MCF 10A (cell line): Measurements from ENCODE around the gene TMEM223. TPM values are rescaled to one million over a fixed set of nuclear protein-coding genes. Genes with fewer than 3 reads are reported as not detected.
A peak's percentile ranks its signal among the peaks of the same experiment; 100 is the strongest.
"Not testable (repeated sequence)": the region's sequence is repeated elsewhere in the genome, so short reads cannot be mapped to it uniquely, and the experiment has no call there.

Source experiments
- BruUV-seq: library from RNA; stranded (reverse); fragments of 400-500 nt; replicated peaks from 2 replicates; lab custom pipeline; 2021; lab: Mats Ljungman, UMichigan
- CTCF ChIA-PET: fragments of 300-600 bp; sonication (Branson Sonifier 250); formaldehyde crosslinking; extraction: SDS; loops from one replicate; lab custom pipeline; 2021; ENCODE audit warnings: antibody characterized with exemption, inconsistent platforms; lab: Yijun Ruan, JAX
- POLR2A ChIA-PET: fragments of 300-600, 350-650 bp; sonication (Branson Sonifier 250); formaldehyde crosslinking; extraction: SDS; loops from one replicate; lab custom pipeline; 2020; ENCODE audit warnings: antibody characterized with exemption, inconsistent platforms; lab: Yijun Ruan, JAX
- DNase-seq: peaks from one replicate; pipeline ENCODE4 v3.0.0-alpha.2; 2018; ENCODE audit not compliant: unreplicated experiment
- H3K27ac Mint-ChIP-seq: one replicate; pipeline ENCODE4 v1.8.0; 2022; ENCODE audit warnings: mild to moderate bottlenecking, low read depth, mixed read lengths; ENCODE audit not compliant: unreplicated experiment
- H3K27me3 Mint-ChIP-seq: one replicate; pipeline ENCODE4 v1.8.0; 2022; ENCODE audit warnings: mixed read lengths; ENCODE audit not compliant: insufficient read depth, unreplicated experiment
- H3K36me3 Mint-ChIP-seq: one replicate; pipeline ENCODE4 v1.8.0; 2022; ENCODE audit warnings: mild to moderate bottlenecking, moderate library complexity, mixed read lengths; ENCODE audit not compliant: insufficient read depth, unreplicated experiment
- H3K4me1 Mint-ChIP-seq: one replicate; pipeline ENCODE4 v1.8.0; 2022; ENCODE audit warnings: mixed read lengths; ENCODE audit not compliant: insufficient read depth, unreplicated experiment
- H3K4me3 Mint-ChIP-seq: one replicate; pipeline ENCODE4 v1.8.0; 2022; ENCODE audit warnings: mild to moderate bottlenecking, moderate library complexity, mixed read lengths; ENCODE audit not compliant: unreplicated experiment
- H3K9me3 Mint-ChIP-seq: one replicate; pipeline ENCODE4 v1.8.0; 2022; ENCODE audit warnings: mixed read lengths; ENCODE audit not compliant: unreplicated experiment
- intact Hi-C: fragments of 100-400 bp; cut with micrococcal nuclease; formaldehyde crosslinking; loops from 2 replicates; pipeline ENCODE4 v1.14.1; 2022
- total RNA-seq: library from RNA; stranded (reverse); gene quantifications from 2 replicates; pipeline ENCODE4 v1.2.3, GENCODE V29; 2022
- TF ChIP-seq, protein P1 (sequence below): fragments of 200-600 bp; IDR thresholded peaks from one replicate; pipeline ENCODE4 v1.8.0; 2022; ENCODE audit warnings: antibody characterized with exemption, mild to moderate bottlenecking; ENCODE audit not compliant: unreplicated experiment

The TMEM223 gene
- total RNA-seq, 1 experiment from 2014 or later: 9.6 TPM

DNA sequence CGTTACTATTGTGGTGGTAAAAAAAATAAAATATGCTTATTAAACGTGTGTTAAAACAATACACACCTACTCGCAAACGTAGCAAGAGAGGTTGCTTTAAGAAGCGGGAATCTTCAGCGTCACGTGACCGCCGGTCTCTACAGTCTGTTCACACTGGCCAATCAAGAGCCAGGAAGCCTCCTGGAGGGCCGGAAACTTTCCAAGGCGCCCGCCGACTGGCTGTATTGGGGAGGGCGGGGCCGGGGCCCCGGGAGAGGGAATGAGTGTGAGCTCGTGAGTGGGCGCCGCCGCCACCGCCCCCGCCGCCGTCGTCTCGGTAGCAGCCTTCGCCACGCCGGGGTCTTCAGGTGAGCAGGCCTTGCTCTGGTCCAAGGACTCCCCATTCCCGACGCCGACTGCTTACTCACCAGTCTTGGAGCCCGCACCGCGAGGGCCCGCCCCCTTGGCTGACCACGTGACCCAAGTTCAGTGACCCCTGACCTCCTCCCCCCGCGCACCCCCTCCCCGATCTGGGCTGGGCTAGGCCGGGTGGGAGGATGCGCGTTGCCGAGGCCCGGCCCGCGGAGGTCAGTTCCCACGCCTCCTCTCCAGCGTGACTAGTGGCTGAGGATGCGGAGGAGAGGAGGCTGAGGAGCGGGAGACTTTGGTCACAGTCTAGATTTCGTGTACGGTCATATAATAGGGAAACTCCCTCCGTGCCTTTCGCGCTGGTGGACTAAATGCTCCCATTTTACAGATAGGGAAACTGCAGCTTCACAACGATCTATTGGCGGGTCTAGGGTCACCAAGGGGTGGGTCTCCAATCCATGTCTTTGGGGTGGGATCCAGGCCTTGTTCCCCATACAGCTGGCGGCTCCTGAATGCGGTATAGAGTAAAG is 20.4 kb downstream of the TMEM223 start, which contains the start of gene TAF6L:
TAF6L (plus strand) TSS at position 253 of the 878 bp plus-strand sequence. CDS start 4,388 bp downstream, outside the sequence.
- ChIA-PET POLR2A (interaction anchor here (0.6 to 8.5 kb wide), 32 partner anchors 9 to 1409 kb away, joined by 3 to 84 read pairs (median 4); partner anchors contain the start of genes C11orf98, CSKMT, HNRNPUL2 and INTS5), CTCF (interaction anchor here (0.6 to 2.6 kb wide), 7 partner anchors 10 to 90 kb away, joined by 3 to 27 read pairs (median 3); partner anchors contain the start of genes POLR2G, STX5, TMEM179B and ZBTB3)
- TSS peak; percentile 68 for BruUV-seq
- Mint-ChIP-seq H3K4me1 (peaks cover 5% of the 10 kb centered on the region), H3K4me3 (peak within 1 kb of the TSS; percentile 98), H3K27me3 (no peaks in the 10 kb centered on the region), H3K9me3 (no peaks in the 10 kb centered on the region), H3K27ac (peak within 1 kb of the TSS; percentile 95), H3K36me3 (peaks cover 28% of the 10 kb centered on the region)
- peak; percentile 98 for DNase-seq
- intact Hi-C loops: loop anchor here (1.0 kb wide), 2 partner anchors 15 to 17 kb away; partner anchors contain the start of gene ZBTB3
- TF ChIP-seq, protein P1, sequence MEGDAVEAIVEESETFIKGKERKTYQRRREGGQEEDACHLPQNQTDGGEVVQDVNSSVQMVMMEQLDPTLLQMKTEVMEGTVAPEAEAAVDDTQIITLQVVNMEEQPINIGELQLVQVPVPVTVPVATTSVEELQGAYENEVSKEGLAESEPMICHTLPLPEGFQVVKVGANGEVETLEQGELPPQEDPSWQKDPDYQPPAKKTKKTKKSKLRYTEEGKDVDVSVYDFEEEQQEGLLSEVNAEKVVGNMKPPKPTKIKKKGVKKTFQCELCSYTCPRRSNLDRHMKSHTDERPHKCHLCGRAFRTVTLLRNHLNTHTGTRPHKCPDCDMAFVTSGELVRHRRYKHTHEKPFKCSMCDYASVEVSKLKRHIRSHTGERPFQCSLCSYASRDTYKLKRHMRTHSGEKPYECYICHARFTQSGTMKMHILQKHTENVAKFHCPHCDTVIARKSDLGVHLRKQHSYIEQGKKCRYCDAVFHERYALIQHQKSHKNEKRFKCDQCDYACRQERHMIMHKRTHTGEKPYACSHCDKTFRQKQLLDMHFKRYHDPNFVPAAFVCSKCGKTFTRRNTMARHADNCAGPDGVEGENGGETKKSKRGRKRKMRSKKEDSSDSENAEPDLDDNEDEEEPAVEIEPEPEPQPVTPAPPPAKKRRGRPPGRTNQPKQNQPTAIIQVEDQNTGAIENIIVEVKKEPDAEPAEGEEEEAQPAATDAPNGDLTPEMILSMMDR: no peak

DNA sequence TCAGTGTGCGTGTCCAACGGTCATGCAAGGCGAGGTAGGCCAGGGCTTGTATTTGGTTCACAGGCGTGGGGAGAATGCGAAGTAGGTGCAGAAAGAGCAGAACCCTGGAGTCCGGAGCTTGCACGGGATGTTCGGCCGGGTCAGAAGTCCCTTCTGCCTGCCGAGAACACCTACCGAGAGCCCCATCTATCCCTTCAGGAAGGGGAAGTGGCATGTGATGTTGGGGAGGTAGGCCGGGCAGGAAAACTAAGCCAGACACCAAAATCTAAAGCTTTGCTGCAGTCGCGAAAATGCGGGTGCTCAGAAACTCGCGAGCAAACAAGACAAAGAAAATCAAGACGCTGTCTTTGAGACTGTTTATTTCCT is 21.0 kb downstream of the TMEM223 start:
- POLR2A ChIA-PET: interaction anchor here (0.6 to 8.5 kb wide), 28 partner anchors 9 to 1409 kb away, joined by 3 to 84 read pairs (median 4); partner anchors contain the start of genes C11orf98, CSKMT, HNRNPUL2 and INTS5
- peak overlapping the region; percentile 98 for H3K4me3 Mint-ChIP-seq
- no peaks in the 10 kb centered on the region for H3K27me3 Mint-ChIP-seq
- TF ChIP-seq, protein P1: no peak
- CTCF ChIA-PET: interaction anchor here (0.6 to 2.6 kb wide), 6 partner anchors 9 to 23 kb away, joined by 3 to 27 read pairs (median 5); partner anchors contain the start of genes POLR2G, TMEM179B and ZBTB3
- H3K4me1 Mint-ChIP-seq: peaks cover 5% of the 10 kb centered on the region
- BruUV-seq: no TSS peak
- peaks cover 29% of the 10 kb centered on the region for H3K36me3 Mint-ChIP-seq
- DNase-seq: no peak
- intact Hi-C loops: loop anchor here (1.0 kb wide), 2 partner anchors 16 kb away; partner anchors contain the start of gene ZBTB3
- peak overlapping the region; percentile 95 for H3K27ac Mint-ChIP-seq
- H3K9me3 Mint-ChIP-seq: no peaks in the 10 kb centered on the region

DNA sequence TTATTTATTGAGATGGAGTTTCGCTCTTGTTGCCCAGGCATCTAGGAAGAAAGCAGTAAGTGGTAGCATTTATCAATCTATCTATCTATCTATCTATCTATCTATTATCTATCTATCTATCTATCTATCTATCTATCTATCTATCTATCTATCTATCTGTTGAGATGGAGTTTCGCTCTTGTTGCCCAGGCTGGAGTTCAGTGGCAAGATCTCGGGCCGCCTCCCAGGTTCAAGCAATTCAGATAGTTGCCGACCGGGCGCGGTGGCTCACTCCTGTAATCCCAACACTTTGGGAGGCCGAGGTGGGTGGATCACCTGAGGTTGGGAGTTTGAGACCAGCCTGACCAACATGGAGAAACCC is 31.0 kb downstream of the TMEM223 start:
- DNase-seq, H3K27me3 Mint-ChIP-seq, intact Hi-C loops, BruUV-seq, H3K9me3 Mint-ChIP-seq: not testable (repeated sequence)
- ChIA-PET POLR2A (interaction anchor here (0.6 to 4.5 kb wide), 25 partner anchors 7 to 379 kb away, joined by 3 to 49 read pairs (median 7); partner anchors contain the start of genes C11orf98, CSKMT, HNRNPUL2 and NXF1), CTCF (interaction anchor here (0.6 to 1.6 kb wide), 4 partner anchors 10 to 95 kb away, joined by 3 to 8 read pairs (median 4); no protein-coding TSS in a partner anchor)
- Mint-ChIP-seq H3K36me3 (peaks cover 20% of the 10 kb centered on the region), H3K4me3 (peak overlapping the region; percentile 83), H3K27ac (peak overlapping the region; percentile 75), H3K4me1 (peaks cover 14% of the 10 kb centered on the region)

DNA sequence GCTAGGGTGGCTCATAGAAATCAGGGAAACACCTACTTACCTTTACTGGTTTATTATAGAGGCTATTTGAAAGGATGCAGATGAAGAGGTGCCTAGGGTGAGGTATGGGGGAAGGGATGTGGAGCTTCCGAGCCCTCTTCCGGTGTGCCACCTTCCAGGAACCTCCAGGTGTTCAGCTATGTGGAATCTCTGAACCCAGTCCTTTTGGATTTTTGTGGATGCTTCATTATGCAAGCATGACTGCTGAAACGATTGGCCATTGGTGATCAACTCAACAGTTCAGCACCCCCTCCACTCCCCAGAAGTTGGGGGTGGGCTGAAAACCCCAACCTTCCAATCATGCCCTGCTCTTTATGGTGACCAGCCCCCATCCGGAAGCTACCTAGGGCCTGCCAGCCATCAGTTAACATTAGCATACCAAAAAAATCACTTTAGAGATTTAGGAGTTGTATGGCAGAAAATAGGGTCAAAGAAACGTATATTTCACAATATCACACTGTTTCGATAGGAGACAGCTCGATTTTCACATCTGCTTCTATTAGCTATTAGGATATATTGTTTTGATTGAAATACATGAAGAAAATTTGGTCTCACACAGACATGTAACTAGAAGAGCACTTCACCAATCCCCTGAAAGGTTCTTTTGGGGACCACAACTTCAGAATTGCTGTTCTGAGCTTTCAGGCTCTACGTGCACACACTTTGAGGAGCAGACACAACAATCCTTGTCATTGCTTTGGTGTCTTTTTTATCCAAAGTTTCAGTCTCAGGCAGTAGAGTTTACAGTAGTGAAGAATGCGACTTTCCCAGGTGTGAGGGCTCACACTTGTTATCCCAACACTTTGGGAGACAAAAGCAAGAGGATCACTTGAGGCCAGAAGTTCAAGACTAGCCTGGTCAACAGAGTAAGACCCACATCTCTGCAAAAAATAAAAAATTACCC is 33.7 kb downstream of the TMEM223 start:
- POLR2A ChIA-PET: interaction anchor here (1.1 to 1.6 kb wide), 6 partner anchors 10 to 122 kb away, joined by 3 to 4 read pairs (median 4); partner anchors contain the start of genes HNRNPUL2, SLC3A2, TAF6L and TMEM179B
- peaks cover 14% of the 10 kb centered on the region for H3K4me1 Mint-ChIP-seq
- TF ChIP-seq, protein P1: no peak
- H3K36me3 Mint-ChIP-seq: peaks cover 9% of the 10 kb centered on the region
- intact Hi-C loops: no loop called here
- BruUV-seq: no TSS peak
- H3K4me3 Mint-ChIP-seq: no peak overlapping the region
- CTCF ChIA-PET: interaction anchor here (0.6 to 1.9 kb wide), 3 partner anchors 13 to 77 kb away, joined by 3 to 10 read pairs (median 3); partner anchors contain the start of gene TAF6L
- no peaks in the 10 kb centered on the region for H3K27me3 Mint-ChIP-seq
- H3K27ac Mint-ChIP-seq: no peak overlapping the region
- DNase-seq: no peak
- H3K9me3 Mint-ChIP-seq: no peaks in the 10 kb centered on the region
